Choroid plexus epithelial cell (primary cell): ENCODE measurements around the gene LILRB3.

Experiments used
- DNase-seq: peaks from one replicate; pipeline ENCODE4 v3.0.0-alpha.2; 2010; ENCODE audit warnings: low read depth
- H3K4me3 ChIP-seq: 2 replicates; pipeline ENCODE4 v1.5.1; 2011; ENCODE audit warnings: low read depth, mild to moderate bottlenecking, control low read depth, low read length, moderate library complexity
- CTCF ChIP-seq: conservative IDR thresholded peaks from 2 replicates; pipeline ENCODE4 v1.5.1; 2011; ENCODE audit warnings: low read depth, mild to moderate bottlenecking, control low read depth, inconsistent platforms, low read length, moderate library complexity

LILRB3 gene

GRCh38 chr19:54169149-54169740, 53.6 kb downstream of the LILRB3 start:
- TF ChIP-seq CTCF, result no peak
- H3K4me3 ChIP-seq, result no peak overlapping the region
- no peak for DNase-seq

- peak; percentile 88 for TF ChIP-seq CTCF
- no peak overlapping the region for H3K4me3 ChIP-seq
- DNase-seq, result peak; percentile 89
Measured at GRCh38 chr19:54168174-54168917, 54.5 kb downstream of the LILRB3 start.
